RWPE2 (cell line): ENCODE measurements around the gene GLUL.

ENCODE experiments used
- ATAC-seq: fragments of 200-7000 bp; cut with Tn5 transposase; 3 replicates; pipeline ENCODE4 v1.9.1; 2021; ENCODE audit warnings: low read depth
- DNase-seq: peaks from one replicate; pipeline ENCODE4 v3.0.0-alpha.2; 2020; ENCODE audit warnings: low spot score
- H3K27ac ChIP-seq: fragments of 450-650 bp; 2 replicates; pipeline ENCODE4 v1.5.1; 2017; ENCODE audit warnings: mild to moderate bottlenecking; ENCODE audit not compliant: poor library complexity, severe bottlenecking
- H3K27me3 ChIP-seq: fragments of 250-450 bp; sonication (Bioruptor Pico); 2 replicates; pipeline ENCODE4 v1.5.1; 2021; ENCODE audit warnings: mild to moderate bottlenecking, moderate library complexity; ENCODE audit not compliant: insufficient read depth, poor library complexity, severe bottlenecking
- H3K36me3 ChIP-seq: fragments of 250-450 bp; sonication (Bioruptor Pico); 2 replicates; pipeline ENCODE4 v1.5.1; 2020; ENCODE audit warnings: low read depth, mild to moderate bottlenecking, moderate library complexity
- H3K4me1 ChIP-seq: fragments of 250-450 bp; sonication (Bioruptor Pico); 2 replicates; pipeline ENCODE4 v1.5.1; 2021; ENCODE audit warnings: mild to moderate bottlenecking, moderate library complexity; ENCODE audit not compliant: insufficient read depth, poor library complexity, severe bottlenecking
- H3K4me3 ChIP-seq: fragments of 250-450 bp; sonication (Bioruptor Pico); 2 replicates; pipeline ENCODE4 v1.5.1; 2021; ENCODE audit warnings: mild to moderate bottlenecking, moderate library complexity; ENCODE audit not compliant: severe bottlenecking
- H3K9me3 ChIP-seq: fragments of 250-450 bp; sonication (Bioruptor Pico); 2 replicates; pipeline ENCODE4 v1.5.1; 2021; ENCODE audit warnings: mild to moderate bottlenecking, moderate library complexity; ENCODE audit not compliant: severe bottlenecking
- CTCF ChIP-seq: fragments of 450-650 bp; IDR thresholded peaks from one replicate; pipeline ENCODE4 v1.5.1; 2017; ENCODE audit warnings: mild to moderate bottlenecking, moderate library complexity; ENCODE audit not compliant: poor library complexity, severe bottlenecking

GLUL gene

GRCh38 chr1:182430263-182431068 is 38.9 kb upstream of the GLUL start:
- ATAC-seq, result 0 out of 3 replicates have a peak, but pooled peaks have one; percentile 23
- no peak for TF ChIP-seq CTCF
- DNase-seq, result no peak

GRCh38 chr1:182428043-182428442 is 36.5 kb upstream of the GLUL start:
- H3K4me3 ChIP-seq, result no peak overlapping the region
- H3K27ac ChIP-seq, result no peak overlapping the region
- H3K36me3 ChIP-seq, result no peaks in the 10 kb centered on the region
- no peaks in the 10 kb centered on the region for H3K4me1 ChIP-seq
- DNase-seq, result no peak
- ATAC-seq, result no peak
- H3K27me3 ChIP-seq, result no peaks in the 10 kb centered on the region
- TF ChIP-seq CTCF, result no peak
- no peaks in the 10 kb centered on the region for H3K9me3 ChIP-seq

More at GRCh38 chr1:182430263-182431068, 38.9 kb upstream of the GLUL start:
- H3K4me1 ChIP-seq, result no peaks in the 10 kb centered on the region
- no peaks in the 10 kb centered on the region for H3K27me3 ChIP-seq
- H3K9me3 ChIP-seq, result no peaks in the 10 kb centered on the region
- H3K4me3 ChIP-seq, result no peak overlapping the region
- H3K27ac ChIP-seq, result no peak overlapping the region
- H3K36me3 ChIP-seq, result no peaks in the 10 kb centered on the region

GRCh38 chr1:182426442-182427430 is 35.1 kb upstream of the GLUL start:
- no peaks in the 10 kb centered on the region for H3K9me3 ChIP-seq
- no peaks in the 10 kb centered on the region for H3K27me3 ChIP-seq
- no peaks in the 10 kb centered on the region for H3K4me1 ChIP-seq
- no peak overlapping the region for H3K27ac ChIP-seq
- no peak overlapping the region for H3K4me3 ChIP-seq
- no peaks in the 10 kb centered on the region for H3K36me3 ChIP-seq
- DNase-seq (no peak), ATAC-seq (no peak)
- TF ChIP-seq CTCF, result no peak

GRCh38 chr1:182415789-182416188 is 24.2 kb upstream of the GLUL start:
- ATAC-seq, result no peak
- Histone ChIP-seq H3K9me3 (no peaks in the 10 kb centered on the region), H3K36me3 (no peaks in the 10 kb centered on the region), H3K4me1 (no peaks in the 10 kb centered on the region), H3K27me3 (no peaks in the 10 kb centered on the region), H3K4me3 (no peak overlapping the region), H3K27ac (no peak overlapping the region)
- no peak for DNase-seq
- no peak for TF ChIP-seq CTCF
